Measurements from ENCODE around the gene MEIS3.

- TF ChIP-seq CTCF (IDR thresholded peaks at IDR 0.05) (no peak), POLR2A (IDR thresholded peaks at IDR 0.05) (no peak)
Measured at GRCh38 chr19:47415953-47416642, 3.2 kb downstream of the MEIS3 start.

Data from right lobe of liver (tissue), 4 donors.